Measurements from ENCODE around the gene RTEL1. TPM values are rescaled to one million over a fixed set of nuclear protein-coding genes. Genes with fewer than 3 reads are reported as not detected.

The RTEL1 gene
- polyA plus RNA-seq, 1 of the 3 experiments (the other 2 are of a cell fraction) = 9.9 TPM

DNA sequence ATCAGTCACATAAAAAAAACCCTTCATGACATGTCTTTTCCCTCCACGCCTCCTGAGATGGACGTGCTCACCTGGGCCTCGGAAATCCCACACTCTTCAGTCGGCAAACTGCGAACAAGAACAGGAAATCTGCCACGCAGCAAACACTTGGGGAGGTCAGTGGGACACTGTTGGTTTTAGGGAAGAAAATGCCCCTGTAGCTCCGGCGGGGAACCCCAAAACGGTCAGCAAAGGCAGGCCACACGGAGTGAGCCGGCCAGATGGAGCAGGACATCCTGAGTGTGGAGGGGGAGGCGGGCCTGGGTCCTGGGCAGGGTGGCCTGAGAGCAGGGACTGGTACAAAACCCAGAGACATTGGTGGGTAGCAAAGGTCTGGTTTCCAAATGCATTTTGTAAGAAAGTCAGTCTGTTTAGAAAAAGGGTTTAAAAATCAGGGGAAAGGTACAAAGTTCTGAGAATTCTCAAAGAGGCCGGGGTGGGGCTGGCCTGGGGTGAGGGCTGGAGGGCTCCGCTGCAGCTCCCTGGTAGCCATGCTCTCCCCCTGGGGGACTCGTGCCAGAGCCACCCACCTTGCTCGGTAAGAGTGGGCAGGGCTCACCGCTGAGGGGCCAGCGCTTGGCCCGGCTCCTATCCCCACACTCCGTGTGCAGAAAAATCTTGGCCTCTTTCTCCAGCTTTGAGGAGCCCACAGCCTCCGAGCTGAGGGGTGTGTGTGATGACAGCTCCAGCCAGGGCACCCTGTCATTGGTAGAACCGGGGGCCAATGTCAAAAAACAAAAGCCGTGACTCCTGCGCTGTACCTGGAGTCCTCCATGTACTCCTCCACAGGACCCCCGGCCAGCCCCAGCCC lies 86.7 kb downstream of the RTEL1 start:
- DNase-seq = peak; percentile 25
- Histone ChIP-seq H3K9ac (no peak overlapping the region), H4K20me1 (ENCODE audit: insufficient read depth) (peaks cover 16% of the 10 kb centered on the region), H3K4me1 (ENCODE audit: control insufficient read depth in 1 of 2, insufficient read depth in 2 of 2, low read depth in 1 of 2, low read length in 1 of 2) (peaks cover 0 to 11% of the 10 kb centered on the region in 2 experiments; a peak in 1 of 4 replicates), H3K4me3 (ENCODE audit: low read depth in 2 of 2, low read length in 1 of 2) (no peak overlapping the region), H3F3A (replicated peaks; ENCODE audit: insufficient read depth) (peaks cover 15% of the 10 kb centered on the region), H3K79me2 (ENCODE audit: insufficient read depth) (peaks cover 18% of the 10 kb centered on the region), H3K9me3 (no peaks in the 10 kb centered on the region), H3K27ac (ENCODE audit: low read depth in 2 of 2, low read length in 1 of 2) (peak overlapping the region in 1 of 2 experiments; percentile 16; a peak in 1 of 4 replicates), H3K36me3 (replicated peaks in 1 of 2; ENCODE audit: control insufficient read depth in 1 of 2, insufficient read depth in 2 of 2, low read length in 1 of 2) (peaks cover 15 to 26% of the 10 kb centered on the region in 2 experiments), H2AFZ (ENCODE audit: low read depth) (no peak overlapping the region), H3K9me2 (no peaks in the 10 kb centered on the region), H3K4me2 (no peak overlapping the region), H3K27me3 (ENCODE audit: insufficient read depth) (no peaks in the 10 kb centered on the region)
- TF ChIP-seq, protein P1, sequence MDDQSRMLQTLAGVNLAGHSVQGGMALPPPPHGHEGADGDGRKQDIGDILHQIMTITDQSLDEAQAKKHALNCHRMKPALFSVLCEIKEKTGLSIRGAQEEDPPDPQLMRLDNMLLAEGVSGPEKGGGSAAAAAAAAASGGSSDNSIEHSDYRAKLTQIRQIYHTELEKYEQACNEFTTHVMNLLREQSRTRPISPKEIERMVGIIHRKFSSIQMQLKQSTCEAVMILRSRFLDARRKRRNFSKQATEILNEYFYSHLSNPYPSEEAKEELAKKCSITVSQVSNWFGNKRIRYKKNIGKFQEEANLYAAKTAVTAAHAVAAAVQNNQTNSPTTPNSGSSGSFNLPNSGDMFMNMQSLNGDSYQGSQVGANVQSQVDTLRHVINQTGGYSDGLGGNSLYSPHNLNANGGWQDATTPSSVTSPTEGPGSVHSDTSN (IDR thresholded peaks at IDR 0.05) = peak; percentile 12; the same call in 1 of the 2 replicates
- no peak for TF ChIP-seq TAF1 (IDR thresholded peaks at IDR 0.05; ENCODE audit: borderline replicate concordance, low read depth, low read length)
- ChIA-PET CTCF (interaction anchor here (3.6 kb wide), 1 partner anchor 30 kb away, joined by 16 read pairs; no protein-coding TSS in a partner anchor), POLR2A (interaction anchor here (0.5 to 0.7 kb wide), 2 partner anchors 13 to 261 kb away, joined by 3 read pairs; no protein-coding TSS in a partner anchor)
- 91% methylated on average over 19 of the region's 25 CpGs for WGBS (ENCODE audit: low lambda C conversion rate)

DNA sequence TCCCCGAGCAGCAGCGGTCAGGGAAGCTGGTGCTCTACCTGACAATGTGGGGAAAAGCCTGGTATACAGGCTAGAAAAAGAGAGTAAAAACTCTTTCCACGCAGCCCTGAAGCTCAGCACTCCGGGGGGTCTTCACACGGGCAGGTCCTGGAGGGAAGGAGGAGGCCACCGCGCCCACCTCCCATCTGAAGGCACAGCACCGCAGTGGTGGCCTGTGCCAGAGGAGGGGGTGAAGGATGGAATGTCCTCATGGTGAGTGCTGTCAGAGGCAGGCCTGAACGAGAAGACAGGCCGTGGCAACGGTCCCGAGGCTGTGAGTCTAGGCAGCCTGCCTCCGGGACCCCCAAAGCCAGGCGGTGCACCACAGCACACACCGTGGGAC lies 87.3 kb downstream of the RTEL1 start:
- H3K9ac ChIP-seq = no peak overlapping the region
- H3K27ac ChIP-seq (ENCODE audit: low read depth in 2 of 2, low read length in 1 of 2) = no peak overlapping the region
- H4K20me1 ChIP-seq (ENCODE audit: insufficient read depth) = peaks cover 16% of the 10 kb centered on the region
- no peaks in the 10 kb centered on the region for H3K27me3 ChIP-seq (ENCODE audit: insufficient read depth)
- TF ChIP-seq, protein P2, sequence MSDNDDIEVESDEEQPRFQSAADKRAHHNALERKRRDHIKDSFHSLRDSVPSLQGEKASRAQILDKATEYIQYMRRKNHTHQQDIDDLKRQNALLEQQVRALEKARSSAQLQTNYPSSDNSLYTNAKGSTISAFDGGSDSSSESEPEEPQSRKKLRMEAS (IDR thresholded peaks at IDR 0.05; ENCODE audit: low read depth) = no peak
- TF ChIP-seq JUND (IDR thresholded peaks at IDR 0.05) (no peak), RAD21 (IDR thresholded peaks at IDR 0.05; ENCODE audit: low read length) (no peak), FOXJ3 (CRISPR knock-in tag; IDR thresholded peaks at IDR 0.05) (no peak), EZH2phosphoT487 (IDR thresholded peaks at IDR 0.05; ENCODE audit: borderline replicate concordance, low read depth) (no peak), YY1 (IDR thresholded peaks at IDR 0.05; ENCODE audit: low read depth) (no peak), GABPA (IDR thresholded peaks at IDR 0.05; ENCODE audit: low read depth) (no peak), CHD2 (IDR thresholded peaks at IDR 0.05; ENCODE audit: low read length, partially characterized antibody) (no peak), RXRA (IDR thresholded peaks at IDR 0.05; ENCODE audit: borderline replicate concordance, low read depth) (no peak), NRF1 (IDR thresholded peaks at IDR 0.05; ENCODE audit: low read depth, low read length) (no peak), EP300 (IDR thresholded peaks at IDR 0.05; ENCODE audit: borderline replicate concordance in 1 of 2, low read depth in 1 of 2, low read length in 1 of 2) (no peak)
- TF ChIP-seq, protein P1 (IDR thresholded peaks at IDR 0.05) = no peak
- TF ChIP-seq, protein P3, sequence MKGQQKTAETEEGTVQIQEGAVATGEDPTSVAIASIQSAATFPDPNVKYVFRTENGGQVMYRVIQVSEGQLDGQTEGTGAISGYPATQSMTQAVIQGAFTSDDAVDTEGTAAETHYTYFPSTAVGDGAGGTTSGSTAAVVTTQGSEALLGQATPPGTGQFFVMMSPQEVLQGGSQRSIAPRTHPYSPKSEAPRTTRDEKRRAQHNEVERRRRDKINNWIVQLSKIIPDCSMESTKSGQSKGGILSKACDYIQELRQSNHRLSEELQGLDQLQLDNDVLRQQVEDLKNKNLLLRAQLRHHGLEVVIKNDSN (IDR thresholded peaks at IDR 0.05; ENCODE audit: borderline replicate concordance, low read depth) = no peak
- TF ChIP-seq, protein P4, sequence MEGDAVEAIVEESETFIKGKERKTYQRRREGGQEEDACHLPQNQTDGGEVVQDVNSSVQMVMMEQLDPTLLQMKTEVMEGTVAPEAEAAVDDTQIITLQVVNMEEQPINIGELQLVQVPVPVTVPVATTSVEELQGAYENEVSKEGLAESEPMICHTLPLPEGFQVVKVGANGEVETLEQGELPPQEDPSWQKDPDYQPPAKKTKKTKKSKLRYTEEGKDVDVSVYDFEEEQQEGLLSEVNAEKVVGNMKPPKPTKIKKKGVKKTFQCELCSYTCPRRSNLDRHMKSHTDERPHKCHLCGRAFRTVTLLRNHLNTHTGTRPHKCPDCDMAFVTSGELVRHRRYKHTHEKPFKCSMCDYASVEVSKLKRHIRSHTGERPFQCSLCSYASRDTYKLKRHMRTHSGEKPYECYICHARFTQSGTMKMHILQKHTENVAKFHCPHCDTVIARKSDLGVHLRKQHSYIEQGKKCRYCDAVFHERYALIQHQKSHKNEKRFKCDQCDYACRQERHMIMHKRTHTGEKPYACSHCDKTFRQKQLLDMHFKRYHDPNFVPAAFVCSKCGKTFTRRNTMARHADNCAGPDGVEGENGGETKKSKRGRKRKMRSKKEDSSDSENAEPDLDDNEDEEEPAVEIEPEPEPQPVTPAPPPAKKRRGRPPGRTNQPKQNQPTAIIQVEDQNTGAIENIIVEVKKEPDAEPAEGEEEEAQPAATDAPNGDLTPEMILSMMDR (IDR thresholded peaks at IDR 0.05) = no peak
- peaks cover 16% of the 10 kb centered on the region for H3K79me2 ChIP-seq (ENCODE audit: insufficient read depth)
- peaks cover 15% of the 10 kb centered on the region for H3F3A ChIP-seq (replicated peaks; ENCODE audit: insufficient read depth)
- H2AFZ ChIP-seq (ENCODE audit: low read depth) = no peak overlapping the region
- ChIA-PET POLR2A (interaction anchor here (0.7 kb wide), 1 partner anchor 13 kb away, joined by 3 read pairs; no protein-coding TSS in a partner anchor), CTCF (interaction anchor here (3.6 kb wide), 1 partner anchor 30 kb away, joined by 16 read pairs; no protein-coding TSS in a partner anchor)
- H3K9me2 ChIP-seq = no peaks in the 10 kb centered on the region
- H3K4me3 ChIP-seq (ENCODE audit: low read depth in 2 of 2, low read length in 1 of 2) = no peak overlapping the region
- peaks cover 15 to 26% of the 10 kb centered on the region in 2 experiments for H3K36me3 ChIP-seq (replicated peaks in 1 of 2; ENCODE audit: control insufficient read depth in 1 of 2, insufficient read depth in 2 of 2, low read length in 1 of 2)
- peaks cover 0 to 11% of the 10 kb centered on the region in 2 experiments; a peak in 1 of 4 replicates for H3K4me1 ChIP-seq (ENCODE audit: control insufficient read depth in 1 of 2, insufficient read depth in 2 of 2, low read depth in 1 of 2, low read length in 1 of 2)
- DNase-seq = peak; percentile 36
- 91% methylated on average over 10 of the region's 15 CpGs for WGBS (ENCODE audit: low lambda C conversion rate)
- no peak overlapping the region for H3K4me2 ChIP-seq
- no peaks in the 10 kb centered on the region for H3K9me3 ChIP-seq

Data from SK-N-SH (cell line).